Measurements from ENCODE around the gene SLC39A5. TPM values are rescaled to one million over a fixed set of nuclear protein-coding genes. Genes with fewer than 3 reads are reported as not detected.

Gene SLC39A5
- total and polyA plus RNA-seq, 2 of the 13 experiments (the other 11 are each of a cell fraction or from before 2014, with no cell fraction given), result 59.7 to 101 TPM

DNA sequence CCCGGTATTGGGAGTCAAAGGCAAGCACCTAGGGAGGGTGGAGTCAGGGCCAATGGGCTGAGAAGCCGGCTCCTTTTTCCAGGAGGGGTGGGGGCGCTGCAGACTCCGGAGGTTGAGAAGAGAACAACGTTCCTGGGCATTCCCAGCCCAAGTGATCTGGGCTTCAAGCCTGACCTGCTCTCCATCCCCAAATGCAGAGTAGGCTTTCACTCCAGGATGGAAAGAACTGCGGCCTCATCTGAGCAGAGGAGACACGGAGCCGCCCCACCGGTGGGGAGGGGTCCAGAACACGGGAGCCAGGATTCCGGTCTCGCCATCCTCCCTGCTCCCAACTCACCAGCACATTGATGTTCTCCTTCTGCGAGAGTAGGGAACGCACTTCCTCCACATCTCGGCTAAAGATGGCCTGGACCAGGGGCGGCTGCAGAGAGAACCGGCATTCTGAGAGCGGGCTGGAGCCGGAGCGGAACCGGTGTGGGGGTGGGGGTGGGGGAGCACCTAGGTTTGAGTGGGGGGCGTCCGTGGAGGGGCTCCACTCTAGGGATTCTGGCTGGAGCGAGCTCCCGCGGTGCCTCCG, 27.7 kb downstream of the SLC39A5 start (continued):
- TF ChIP-seq ZBTB4 (CRISPR knock-in tag; IDR thresholded peaks at IDR 0.05; ENCODE audit: borderline replicate concordance) (0 out of 2 replicates have a peak, but pooled peaks have one; percentile 27), HIVEP1 (CRISPR knock-in tag; IDR thresholded peaks at IDR 0.05) (0 out of 2 replicates have a peak, but pooled peaks have one; percentile 2), ZNF644 (CRISPR knock-in tag; IDR thresholded peaks at IDR 0.05; ENCODE audit: low read depth) (no peak), SKIL (CRISPR knock-in tag; IDR thresholded peaks at IDR 0.05; ENCODE audit: borderline replicate concordance) (no peak), ZNF12 (CRISPR knock-in tag; IDR thresholded peaks at IDR 0.05) (no peak), ZNF704 (CRISPR knock-in tag; IDR thresholded peaks at IDR 0.05; ENCODE audit: borderline replicate concordance) (no peak), ZNF790 (CRISPR knock-in tag; IDR thresholded peaks at IDR 0.05; ENCODE audit: borderline replicate concordance) (no peak), ZNF788 (CRISPR knock-in tag; IDR thresholded peaks at IDR 0.05; ENCODE audit: borderline replicate concordance) (no peak), ZNF605 (CRISPR knock-in tag; IDR thresholded peaks at IDR 0.05) (peak; percentile 48; the same call in 1 of the 2 replicates), ZNF430 (CRISPR knock-in tag; IDR thresholded peaks at IDR 0.05) (peak; percentile 31; the same call in 1 of the 2 replicates), SSRP1 (CRISPR knock-in tag; IDR thresholded peaks at IDR 0.05) (no peak), ZNF451 (CRISPR knock-in tag; IDR thresholded peaks at IDR 0.05) (no peak), FOXP1 (IDR thresholded peaks at IDR 0.05) (no peak), FOXP1 (CRISPR knock-in tag; IDR thresholded peaks at IDR 0.05) (no peak), ZNF747 (CRISPR knock-in tag; IDR thresholded peaks at IDR 0.05; ENCODE audit: borderline replicate concordance) (no peak), ZNF337 (CRISPR knock-in tag; IDR thresholded peaks at IDR 0.05; ENCODE audit: borderline replicate concordance, low read depth) (no peak), ZNF713 (CRISPR knock-in tag; IDR thresholded peaks at IDR 0.05) (0 out of 2 replicates have a peak, but pooled peaks have one; percentile 1), BCL6 (CRISPR knock-in tag; IDR thresholded peaks at IDR 0.05) (0 out of 2 replicates have a peak, but pooled peaks have one; percentile 3), ZBTB33 (CRISPR knock-in tag; IDR thresholded peaks at IDR 0.05) (no peak), ZNF263 (CRISPR knock-in tag; IDR thresholded peaks at IDR 0.05) (0 out of 2 replicates have a peak, but pooled peaks have one; percentile 13)
- TF ChIP-seq, protein P1, sequence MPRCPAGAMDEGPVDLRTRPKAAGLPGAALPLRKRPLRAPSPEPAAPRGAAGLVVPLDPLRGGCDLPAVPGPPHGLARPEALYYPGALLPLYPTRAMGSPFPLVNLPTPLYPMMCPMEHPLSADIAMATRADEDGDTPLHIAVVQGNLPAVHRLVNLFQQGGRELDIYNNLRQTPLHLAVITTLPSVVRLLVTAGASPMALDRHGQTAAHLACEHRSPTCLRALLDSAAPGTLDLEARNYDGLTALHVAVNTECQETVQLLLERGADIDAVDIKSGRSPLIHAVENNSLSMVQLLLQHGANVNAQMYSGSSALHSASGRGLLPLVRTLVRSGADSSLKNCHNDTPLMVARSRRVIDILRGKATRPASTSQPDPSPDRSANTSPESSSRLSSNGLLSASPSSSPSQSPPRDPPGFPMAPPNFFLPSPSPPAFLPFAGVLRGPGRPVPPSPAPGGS (CRISPR knock-in tag; IDR thresholded peaks at IDR 0.05), result no peak

All from HepG2 (cell line).